Astrocyte (in vitro differentiated cells and primary cell): ENCODE results near the gene GSAP. TPM values are rescaled to one million over a fixed set of nuclear protein-coding genes. Genes with fewer than 3 reads are reported as not detected.
A peak's percentile ranks its signal among the peaks of the same experiment; 100 is the strongest.

Source experiments
- DNase-seq: peaks from one replicate; pipeline ENCODE4 v3.0.0-alpha.2; 2010; ENCODE audit warnings: low read depth
- FAIRE-seq: peaks from 2 replicates; lab custom pipeline; 2011; peaks lifted over from hg19 to GRCh38; lab: Jason Lieb, UNC
- H2AFZ ChIP-seq: 2 replicates; pipeline ENCODE4 v1.6.0; 2012; ENCODE audit warnings: low read depth, low read length, inconsistent platforms
- H3K27ac ChIP-seq: 2 replicates; pipeline ENCODE4 v1.5.1; 2011; ENCODE audit warnings: low read depth, low read length, inconsistent platforms
- H3K27me3 ChIP-seq: 2 replicates; pipeline ENCODE4 v1.6.0; 2011; ENCODE audit warnings: low read length, inconsistent platforms; ENCODE audit not compliant: insufficient read depth
- H3K36me3 ChIP-seq: 2 replicates; pipeline ENCODE4 v1.5.1; 2011; ENCODE audit warnings: low read length, inconsistent platforms; ENCODE audit not compliant: insufficient read depth
- H3K4me1 ChIP-seq: 2 replicates; pipeline ENCODE4 v1.5.1; 2011; ENCODE audit warnings: low read length, inconsistent platforms; ENCODE audit not compliant: insufficient read depth
- H3K4me2 ChIP-seq: 2 replicates; pipeline ENCODE4 v1.6.0; 2012; ENCODE audit warnings: low read length, inconsistent platforms
- H3K4me3 ChIP-seq: 2 replicates; pipeline ENCODE4 v1.5.1; 2011; ENCODE audit warnings: low read depth, mild to moderate bottlenecking, low read length, inconsistent platforms; ENCODE audit not compliant: insufficient read depth
- H3K79me2 ChIP-seq: 2 replicates; pipeline ENCODE4 v1.6.0; 2012; ENCODE audit warnings: mild to moderate bottlenecking, low read length, inconsistent platforms; ENCODE audit not compliant: insufficient read depth
- H3K9ac ChIP-seq: 2 replicates; pipeline ENCODE4 v1.6.0; 2012; ENCODE audit warnings: mild to moderate bottlenecking, low read length, inconsistent platforms
- H3K9me3 ChIP-seq: 2 replicates; pipeline ENCODE4 v1.5.1; 2012; ENCODE audit warnings: low read depth, mild to moderate bottlenecking, low read length, inconsistent platforms; ENCODE audit not compliant: insufficient read depth
- H4K20me1 ChIP-seq: 2 replicates; pipeline ENCODE4 v1.6.0; 2012; ENCODE audit warnings: low read length, inconsistent platforms; ENCODE audit not compliant: insufficient read depth
- H3K27ac Mint-ChIP-seq: one replicate; pipeline ENCODE4 v1.8.0; 2021; ENCODE audit warnings: mild to moderate bottlenecking, mixed read lengths; ENCODE audit not compliant: unreplicated experiment
- H3K27me3 Mint-ChIP-seq: one replicate; pipeline ENCODE4 v1.8.0; 2021; ENCODE audit warnings: low read depth, mixed read lengths; ENCODE audit not compliant: unreplicated experiment
- H3K36me3 Mint-ChIP-seq: one replicate; pipeline ENCODE4 v1.8.0; 2021; ENCODE audit warnings: low read depth, mixed read lengths; ENCODE audit not compliant: unreplicated experiment
- H3K4me1 Mint-ChIP-seq: one replicate; pipeline ENCODE4 v1.8.0; 2021; ENCODE audit warnings: low read depth, mixed read lengths; ENCODE audit not compliant: unreplicated experiment
- H3K4me3 Mint-ChIP-seq: one replicate; pipeline ENCODE4 v1.8.0; 2021; ENCODE audit warnings: mild to moderate bottlenecking, moderate library complexity, mixed read lengths; ENCODE audit not compliant: unreplicated experiment
- H3K9me3 Mint-ChIP-seq: one replicate; pipeline ENCODE4 v1.8.0; 2021; ENCODE audit warnings: mild to moderate bottlenecking, mixed read lengths; ENCODE audit not compliant: unreplicated experiment
- EZH2 ChIP-seq: IDR thresholded peaks from 2 replicates; pipeline ENCODE4 v1.6.1; 2012; ENCODE audit warnings: mild to moderate bottlenecking, low read length, inconsistent platforms; ENCODE audit not compliant: insufficient read depth
- total RNA-seq: library from RNA; stranded (reverse); gene quantifications from 2 replicates; pipeline ENCODE4 v1.2.1, GENCODE V29; 2021
- TF ChIP-seq, protein P1 (sequence below): IDR thresholded peaks from 2 replicates; pipeline ENCODE4 v1.5.1; 2011; ENCODE audit warnings: low read depth, mild to moderate bottlenecking, inconsistent platforms, low read length, moderate library complexity; ENCODE audit not compliant: insufficient read depth

Gene GSAP
- total RNA-seq, 1 donor from 2014 or later, result 4.1 TPM

DNA sequence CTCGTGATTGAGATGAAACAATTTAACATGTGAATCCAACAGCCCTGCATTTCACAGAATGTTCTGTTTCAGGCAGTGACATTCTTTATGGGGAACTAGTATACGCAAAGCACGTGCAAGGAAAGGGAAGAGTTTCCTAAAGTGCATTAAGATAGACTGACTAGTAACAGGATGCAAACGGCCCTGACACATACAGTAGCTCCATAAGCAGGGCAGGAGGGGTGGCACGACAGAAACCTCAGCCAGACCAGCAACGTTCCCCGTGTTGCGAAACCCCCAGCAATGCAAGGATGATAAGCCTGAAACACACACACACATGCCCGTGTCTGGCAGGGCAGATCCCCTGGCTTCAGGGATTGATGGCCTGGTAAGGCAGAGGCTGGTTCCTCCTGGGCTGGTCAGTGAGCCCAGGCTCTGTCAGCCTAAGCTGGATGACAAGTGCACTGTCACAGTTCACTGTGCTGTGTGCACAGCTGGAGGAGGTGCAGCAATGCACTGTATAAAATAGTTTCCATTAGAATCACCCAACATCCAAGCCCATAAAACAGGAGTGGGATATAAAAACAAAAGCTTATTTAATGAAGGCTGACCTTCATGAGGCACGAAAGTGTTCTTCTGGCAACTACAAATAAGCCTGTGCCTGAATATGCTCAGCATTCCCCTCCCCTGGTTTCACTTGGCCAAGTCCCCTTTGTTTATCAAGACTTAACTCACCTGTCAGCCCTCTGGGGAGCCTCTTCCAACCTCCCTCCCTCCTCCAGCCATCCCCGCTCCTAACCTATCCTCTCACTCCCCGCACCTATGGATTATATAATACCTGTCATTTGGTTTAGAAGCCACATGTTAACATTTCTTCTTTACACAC, 88.8 kb downstream of the GSAP start:
- H3K9me3 ChIP-seq, result no peaks in the 10 kb centered on the region
- TF ChIP-seq, protein P1, sequence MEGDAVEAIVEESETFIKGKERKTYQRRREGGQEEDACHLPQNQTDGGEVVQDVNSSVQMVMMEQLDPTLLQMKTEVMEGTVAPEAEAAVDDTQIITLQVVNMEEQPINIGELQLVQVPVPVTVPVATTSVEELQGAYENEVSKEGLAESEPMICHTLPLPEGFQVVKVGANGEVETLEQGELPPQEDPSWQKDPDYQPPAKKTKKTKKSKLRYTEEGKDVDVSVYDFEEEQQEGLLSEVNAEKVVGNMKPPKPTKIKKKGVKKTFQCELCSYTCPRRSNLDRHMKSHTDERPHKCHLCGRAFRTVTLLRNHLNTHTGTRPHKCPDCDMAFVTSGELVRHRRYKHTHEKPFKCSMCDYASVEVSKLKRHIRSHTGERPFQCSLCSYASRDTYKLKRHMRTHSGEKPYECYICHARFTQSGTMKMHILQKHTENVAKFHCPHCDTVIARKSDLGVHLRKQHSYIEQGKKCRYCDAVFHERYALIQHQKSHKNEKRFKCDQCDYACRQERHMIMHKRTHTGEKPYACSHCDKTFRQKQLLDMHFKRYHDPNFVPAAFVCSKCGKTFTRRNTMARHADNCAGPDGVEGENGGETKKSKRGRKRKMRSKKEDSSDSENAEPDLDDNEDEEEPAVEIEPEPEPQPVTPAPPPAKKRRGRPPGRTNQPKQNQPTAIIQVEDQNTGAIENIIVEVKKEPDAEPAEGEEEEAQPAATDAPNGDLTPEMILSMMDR, result no peak
- no peak for TF ChIP-seq EZH2
- no peak overlapping the region for H3K4me3 ChIP-seq
- H3K27ac ChIP-seq, result no peak overlapping the region
- H3K27me3 Mint-ChIP-seq, result no peaks in the 10 kb centered on the region
- no peaks in the 10 kb centered on the region for H3K36me3 Mint-ChIP-seq
- no peaks in the 10 kb centered on the region for H3K27me3 ChIP-seq
- no peak overlapping the region for H3K27ac Mint-ChIP-seq
- H4K20me1 ChIP-seq, result no peaks in the 10 kb centered on the region
- no peak overlapping the region for H2AFZ ChIP-seq
- peaks cover under 1% of the 10 kb centered on the region for H3K9me3 Mint-ChIP-seq
- H3K79me2 ChIP-seq, result no peaks in the 10 kb centered on the region
- DNase-seq (peak; percentile 34), FAIRE-seq (no peak)
- peaks cover 36% of the 10 kb centered on the region for H3K4me1 ChIP-seq
- no peak overlapping the region for H3K9ac ChIP-seq
- no peaks in the 10 kb centered on the region for H3K36me3 ChIP-seq
- no peak overlapping the region for H3K4me2 ChIP-seq
- H3K4me1 Mint-ChIP-seq, result peaks cover 26% of the 10 kb centered on the region
- H3K4me3 Mint-ChIP-seq, result no peak overlapping the region

DNA sequence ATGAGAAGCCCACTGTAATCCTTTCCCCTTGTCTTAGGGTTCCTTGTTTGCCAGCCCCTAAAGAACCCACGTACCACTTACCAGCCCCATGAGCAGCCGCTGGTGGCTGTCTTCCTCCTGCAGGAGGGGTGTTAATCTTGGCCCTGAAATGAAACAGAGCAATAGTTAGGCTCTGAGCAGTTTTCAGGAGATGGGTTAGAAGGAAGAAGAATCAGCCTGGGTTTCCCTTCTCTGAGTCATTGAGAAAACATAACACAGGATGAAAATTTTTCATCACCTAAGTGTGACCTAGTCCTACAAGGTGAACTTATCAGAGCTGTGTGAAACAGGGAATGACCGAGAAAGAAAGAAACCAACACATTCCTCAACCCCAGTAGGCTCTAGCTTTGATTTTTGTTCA, 90.0 kb downstream of the GSAP start:
- Mint-ChIP-seq H3K27ac (no peak overlapping the region), H3K4me1 (peaks cover 24% of the 10 kb centered on the region), H3K4me3 (no peak overlapping the region), H3K36me3 (no peaks in the 10 kb centered on the region), H3K9me3 (peaks cover 3% of the 10 kb centered on the region), H3K27me3 (no peaks in the 10 kb centered on the region)
- Histone ChIP-seq H2AFZ (no peak overlapping the region), H3K27ac (no peak overlapping the region), H3K4me2 (peak overlapping the region; percentile 19), H3K9ac (no peak overlapping the region), H4K20me1 (no peaks in the 10 kb centered on the region), H3K4me1 (peaks cover 33% of the 10 kb centered on the region), H3K4me3 (no peak overlapping the region), H3K36me3 (no peaks in the 10 kb centered on the region), H3K27me3 (no peaks in the 10 kb centered on the region), H3K9me3 (no peaks in the 10 kb centered on the region), H3K79me2 (no peaks in the 10 kb centered on the region)
- no peak for TF ChIP-seq EZH2
- TF ChIP-seq, protein P1, result no peak
- DNase-seq (peak; percentile 13), FAIRE-seq (no peak)

DNA sequence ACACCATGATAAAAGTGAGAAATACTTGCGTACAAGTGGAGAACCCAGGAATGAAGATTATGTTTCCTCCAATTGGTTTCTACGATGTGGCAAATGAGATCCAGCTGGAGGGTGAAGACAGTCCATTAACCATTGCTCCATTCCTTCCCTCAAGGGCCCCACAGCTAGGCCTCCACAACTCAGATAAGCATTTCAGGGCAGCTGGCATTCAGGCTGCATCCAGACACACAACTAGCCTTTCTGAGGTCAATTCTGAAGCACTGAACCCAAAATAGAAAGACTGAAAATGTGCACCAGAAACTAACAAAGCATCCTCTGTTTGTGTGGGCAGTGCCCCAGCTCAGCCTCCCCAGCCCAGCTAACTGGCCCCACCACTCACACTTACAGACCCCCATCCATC, 94.8 kb downstream of the GSAP start:
- Histone ChIP-seq H3K4me3 (no peak overlapping the region), H3K4me1 (peaks cover 6% of the 10 kb centered on the region), H2AFZ (no peak overlapping the region), H3K9me3 (no peaks in the 10 kb centered on the region), H3K27ac (no peak overlapping the region), H4K20me1 (no peaks in the 10 kb centered on the region), H3K27me3 (no peaks in the 10 kb centered on the region), H3K79me2 (no peaks in the 10 kb centered on the region), H3K36me3 (no peaks in the 10 kb centered on the region), H3K4me2 (no peak overlapping the region), H3K9ac (no peak overlapping the region)
- no peaks in the 10 kb centered on the region for H3K27me3 Mint-ChIP-seq
- TF ChIP-seq, protein P1, result no peak
- TF ChIP-seq EZH2, result no peak
- no peak for DNase-seq
- H3K9me3 Mint-ChIP-seq, result peaks cover 3% of the 10 kb centered on the region
- no peak overlapping the region for H3K27ac Mint-ChIP-seq
- peaks cover 2% of the 10 kb centered on the region for H3K36me3 Mint-ChIP-seq
- no peak overlapping the region for H3K4me3 Mint-ChIP-seq
- FAIRE-seq, result no peak
- peaks cover 6% of the 10 kb centered on the region for H3K4me1 Mint-ChIP-seq
